ENCODE measurements around the gene BNC2.

- TF ChIP-seq, protein P1, sequence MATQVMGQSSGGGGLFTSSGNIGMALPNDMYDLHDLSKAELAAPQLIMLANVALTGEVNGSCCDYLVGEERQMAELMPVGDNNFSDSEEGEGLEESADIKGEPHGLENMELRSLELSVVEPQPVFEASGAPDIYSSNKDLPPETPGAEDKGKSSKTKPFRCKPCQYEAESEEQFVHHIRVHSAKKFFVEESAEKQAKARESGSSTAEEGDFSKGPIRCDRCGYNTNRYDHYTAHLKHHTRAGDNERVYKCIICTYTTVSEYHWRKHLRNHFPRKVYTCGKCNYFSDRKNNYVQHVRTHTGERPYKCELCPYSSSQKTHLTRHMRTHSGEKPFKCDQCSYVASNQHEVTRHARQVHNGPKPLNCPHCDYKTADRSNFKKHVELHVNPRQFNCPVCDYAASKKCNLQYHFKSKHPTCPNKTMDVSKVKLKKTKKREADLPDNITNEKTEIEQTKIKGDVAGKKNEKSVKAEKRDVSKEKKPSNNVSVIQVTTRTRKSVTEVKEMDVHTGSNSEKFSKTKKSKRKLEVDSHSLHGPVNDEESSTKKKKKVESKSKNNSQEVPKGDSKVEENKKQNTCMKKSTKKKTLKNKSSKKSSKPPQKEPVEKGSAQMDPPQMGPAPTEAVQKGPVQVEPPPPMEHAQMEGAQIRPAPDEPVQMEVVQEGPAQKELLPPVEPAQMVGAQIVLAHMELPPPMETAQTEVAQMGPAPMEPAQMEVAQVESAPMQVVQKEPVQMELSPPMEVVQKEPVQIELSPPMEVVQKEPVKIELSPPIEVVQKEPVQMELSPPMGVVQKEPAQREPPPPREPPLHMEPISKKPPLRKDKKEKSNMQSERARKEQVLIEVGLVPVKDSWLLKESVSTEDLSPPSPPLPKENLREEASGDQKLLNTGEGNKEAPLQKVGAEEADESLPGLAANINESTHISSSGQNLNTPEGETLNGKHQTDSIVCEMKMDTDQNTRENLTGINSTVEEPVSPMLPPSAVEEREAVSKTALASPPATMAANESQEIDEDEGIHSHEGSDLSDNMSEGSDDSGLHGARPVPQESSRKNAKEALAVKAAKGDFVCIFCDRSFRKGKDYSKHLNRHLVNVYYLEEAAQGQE (IDR thresholded peaks at IDR 0.05; ENCODE audit: low read depth): no peak
- TF ChIP-seq TAF1 (IDR thresholded peaks at IDR 0.05; ENCODE audit: low read depth) (no peak), TEAD4 (IDR thresholded peaks at IDR 0.05) (no peak), RAD21 (IDR thresholded peaks at IDR 0.05; ENCODE audit: low read depth) (no peak), EGR1 (IDR thresholded peaks at IDR 0.05) (no peak), EP300 (IDR thresholded peaks at IDR 0.05; ENCODE audit: borderline replicate concordance) (no peak), MAX (IDR thresholded peaks at IDR 0.05) (no peak), CEBPB (IDR thresholded peaks at IDR 0.05) (no peak), TCF12 (IDR thresholded peaks at IDR 0.05; ENCODE audit: low read depth) (no peak)
Observed at GRCh38 chr9:16496908-16497307, 373.6 kb downstream of the BNC2 start.

Data from Ishikawa (cell line).